GM21360 (cell line): Measurements from ENCODE around the gene BIVM.
"Not testable (repeated sequence)": the region's sequence is repeated elsewhere in the genome, so short reads cannot be mapped to it uniquely, and the experiment has no call there.

Experiments
- ATAC-seq: cut with Tn5 transposase; IDR thresholded peaks from one replicate; pipeline ENCODE4 v1.9.1; 2021; ENCODE audit warnings: mild to moderate bottlenecking, moderate library complexity; ENCODE audit not compliant: unreplicated experiment

The BIVM gene, protein sequence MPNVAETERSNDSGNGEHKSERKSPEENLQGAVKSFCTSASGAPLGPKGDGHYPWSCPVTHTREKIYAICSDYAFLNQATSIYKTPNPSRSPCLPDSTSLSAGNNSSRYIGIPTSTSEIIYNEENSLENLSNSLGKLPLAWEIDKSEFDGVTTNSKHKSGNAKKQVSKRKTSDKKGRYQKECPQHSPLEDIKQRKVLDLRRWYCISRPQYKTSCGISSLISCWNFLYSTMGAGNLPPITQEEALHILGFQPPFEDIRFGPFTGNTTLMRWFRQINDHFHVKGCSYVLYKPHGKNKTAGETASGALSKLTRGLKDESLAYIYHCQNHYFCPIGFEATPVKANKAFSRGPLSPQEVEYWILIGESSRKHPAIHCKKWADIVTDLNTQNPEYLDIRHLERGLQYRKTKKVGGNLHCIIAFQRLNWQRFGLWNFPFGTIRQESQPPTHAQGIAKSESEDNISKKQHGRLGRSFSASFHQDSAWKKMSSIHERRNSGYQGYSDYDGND

GRCh38 chr13:102798581-102799425, at the start of gene BIVM, which contains the start of gene POGLUT2:
BIVM (plus strand) TSS chr13:102799119; CDS start chr13:102807268, 8,149 bp downstream.
POGLUT2 (minus strand) TSS chr13:102798976; CDS start chr13:102798670, 306 bp downstream.
- peak; percentile 75 for ATAC-seq

DNA sequence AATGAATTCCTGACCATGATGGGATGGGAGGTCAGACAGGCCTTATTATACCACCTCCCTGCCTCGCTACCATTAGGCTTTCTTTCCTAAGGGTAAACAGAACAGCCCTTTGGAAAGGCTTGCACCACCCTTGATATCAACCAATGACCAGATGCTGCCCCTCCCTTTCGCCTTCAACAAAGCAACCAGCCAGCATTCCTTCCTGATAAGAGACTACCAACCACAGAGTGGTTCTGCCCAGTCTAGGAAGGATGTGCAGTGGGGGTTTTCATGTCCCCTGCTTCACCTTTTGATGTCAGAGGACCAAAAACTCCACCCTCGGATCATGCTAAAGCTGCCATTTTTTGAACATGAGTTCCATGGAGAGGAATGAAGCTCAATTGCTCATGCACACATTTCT, 47.0 kb upstream of the BIVM start:
- ATAC-seq: no peak

GRCh38 chr13:102757006-102757405, 41.9 kb upstream of the BIVM start:
- ATAC-seq: no peak

DNA sequence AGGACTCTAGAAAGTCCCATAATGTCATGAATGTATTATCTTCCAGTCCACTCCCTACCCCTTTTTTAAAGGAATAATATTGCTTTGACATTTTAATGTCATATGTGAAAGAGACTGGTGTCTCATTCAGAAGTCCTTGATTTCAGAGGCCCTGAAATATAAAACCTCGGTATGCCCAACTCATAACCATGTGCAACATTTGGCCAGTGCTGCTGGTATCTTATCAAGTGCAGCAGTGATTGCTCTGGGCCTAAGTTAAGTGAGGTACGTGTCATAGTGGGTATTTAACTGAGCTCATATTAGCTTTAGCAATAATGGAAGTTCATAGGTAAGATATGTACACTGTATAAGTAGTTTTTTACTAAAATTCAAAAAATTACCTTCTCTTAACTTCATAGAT, 40.1 kb upstream of the BIVM start:
- no peak for ATAC-seq

- ATAC-seq: no peak
Observed at GRCh38 chr13:102761071-102761470, 37.8 kb upstream of the BIVM start.

- ATAC-seq: no peak
Observed at GRCh38 chr13:102763741-102764140, 35.2 kb upstream of the BIVM start.

DNA sequence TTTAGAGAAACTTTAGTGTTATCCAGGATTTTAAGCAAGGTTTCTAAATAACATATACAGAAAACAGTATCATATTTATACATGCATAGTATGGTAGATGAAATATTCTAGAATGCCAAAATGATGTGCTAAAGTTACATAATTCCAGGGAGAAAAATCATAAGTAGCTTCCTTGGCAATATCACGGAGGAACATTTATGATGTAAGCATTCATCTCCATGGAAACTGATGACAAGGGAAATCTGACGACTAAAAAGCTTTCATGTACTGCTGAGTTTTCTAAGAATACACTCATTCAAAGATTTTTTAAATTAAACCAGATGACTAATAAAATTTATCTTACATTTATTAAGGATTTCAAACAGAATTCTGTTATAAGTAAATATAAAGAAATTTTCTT, 30.0 kb upstream of the BIVM start:
- no peak for ATAC-seq

DNA sequence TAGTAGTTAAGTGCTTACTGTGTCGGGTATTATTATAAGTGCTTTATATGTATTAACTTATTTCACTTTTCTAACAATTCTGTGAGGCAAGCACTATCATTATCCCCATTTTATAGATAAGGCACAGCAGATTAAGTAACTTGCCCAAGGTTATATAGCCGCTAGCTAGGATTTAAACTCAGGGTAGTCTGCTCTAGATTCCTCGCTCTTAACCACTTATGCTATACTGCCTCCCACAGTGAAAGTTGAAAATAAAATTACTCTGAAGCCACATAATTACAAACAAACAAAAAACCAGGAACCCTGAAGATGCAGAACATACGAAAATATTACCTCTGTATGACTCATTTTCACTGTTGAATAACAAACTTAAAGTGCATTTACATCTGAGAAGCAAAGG, 29.2 kb upstream of the BIVM start:
- ATAC-seq: no peak

GRCh38 chr13:102770435-102770834, 28.5 kb upstream of the BIVM start:
- no peak for ATAC-seq

DNA sequence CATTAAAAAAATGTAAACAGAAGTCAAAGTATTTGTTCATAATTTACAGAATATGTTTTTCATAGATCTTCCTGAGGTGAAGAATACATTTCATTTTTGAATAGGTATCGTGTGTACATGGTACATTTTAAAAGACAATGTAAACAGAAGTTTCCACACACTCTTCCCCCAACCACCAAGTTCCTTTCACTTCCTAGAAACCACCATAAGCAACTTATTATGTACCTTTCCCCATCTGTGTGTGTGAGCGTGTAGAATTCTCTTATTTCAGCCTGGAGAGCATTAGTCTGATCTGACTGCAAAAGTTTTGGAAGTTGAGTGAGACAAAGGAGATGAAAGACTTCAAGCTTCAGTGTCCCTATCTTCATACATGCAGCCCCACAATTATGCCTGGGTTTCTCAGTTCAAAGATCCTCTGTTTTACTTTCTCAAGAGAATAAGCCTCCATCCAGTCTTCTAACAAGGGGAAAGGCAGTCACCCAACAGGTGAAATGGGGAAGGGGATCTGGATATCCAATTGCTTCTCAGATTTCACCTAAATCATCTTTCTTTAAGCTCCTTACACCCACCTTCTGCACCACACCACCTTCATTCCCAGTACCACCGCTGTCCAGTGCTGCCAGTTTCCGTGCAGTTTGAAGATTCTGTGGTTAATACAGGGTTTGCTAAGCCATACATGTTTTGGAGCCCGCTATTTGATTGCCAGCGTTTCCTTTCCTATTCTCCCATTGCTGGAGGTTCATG, 27.4 kb upstream of the BIVM start:
- ATAC-seq: no peak

GRCh38 chr13:102772042-102772425, 26.9 kb upstream of the BIVM start:
- no peak for ATAC-seq

GRCh38 chr13:102773441-102774213, 25.3 kb upstream of the BIVM start, which contains the start of gene TEX30:
TEX30 (minus strand) TSS chr13:102773786; CDS start chr13:102770026, 3,760 bp downstream.
- peak; percentile 92 for ATAC-seq

GRCh38 chr13:102774214-102774568, 24.7 kb upstream of the BIVM start:
- ATAC-seq: no peak

DNA sequence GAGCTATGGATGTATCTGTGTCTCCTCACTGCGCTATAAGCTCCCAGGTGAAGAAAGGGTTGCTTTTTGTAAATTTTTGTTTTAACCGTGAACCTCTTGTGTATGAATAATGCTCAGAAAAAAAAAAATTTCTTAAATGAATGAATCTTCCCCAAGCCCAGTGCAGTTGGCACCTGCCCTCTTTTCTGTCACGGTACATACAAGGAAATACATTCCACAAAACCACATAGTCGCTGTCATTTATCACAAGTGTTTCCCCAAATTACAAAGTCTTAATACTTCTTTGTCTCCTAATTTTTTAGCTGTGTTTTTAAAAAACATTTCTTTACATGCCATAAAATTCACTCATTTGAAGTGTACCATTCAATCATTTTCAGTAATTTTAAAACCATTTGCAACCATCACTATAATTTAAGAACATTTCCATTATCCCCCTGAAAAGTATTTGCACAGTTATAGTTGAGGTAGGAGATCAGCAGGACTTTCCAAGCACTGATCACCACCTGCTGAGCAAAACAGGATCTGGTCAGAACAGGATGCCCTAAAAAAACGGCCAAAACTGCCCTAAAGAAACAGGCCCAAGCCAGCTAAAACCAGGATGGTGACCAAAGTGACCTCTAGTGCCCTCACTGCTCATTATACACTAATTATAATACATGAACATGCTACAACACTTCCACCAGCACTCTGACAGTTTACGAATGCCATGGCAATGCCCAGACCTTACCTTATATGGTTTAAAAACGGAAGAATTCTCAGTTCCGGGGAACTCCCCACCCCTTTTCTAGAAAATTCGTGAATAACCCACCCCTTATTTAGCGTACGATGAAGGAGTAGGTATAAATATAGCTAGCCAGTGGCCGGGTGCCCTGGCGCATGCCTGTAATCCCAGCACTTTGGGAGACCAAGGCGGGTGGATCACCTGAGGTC, 24.1 kb upstream of the BIVM start:
- ATAC-seq: no peak

GRCh38 chr13:102776271-102776670, 22.6 kb upstream of the BIVM start:
- ATAC-seq: no peak

DNA sequence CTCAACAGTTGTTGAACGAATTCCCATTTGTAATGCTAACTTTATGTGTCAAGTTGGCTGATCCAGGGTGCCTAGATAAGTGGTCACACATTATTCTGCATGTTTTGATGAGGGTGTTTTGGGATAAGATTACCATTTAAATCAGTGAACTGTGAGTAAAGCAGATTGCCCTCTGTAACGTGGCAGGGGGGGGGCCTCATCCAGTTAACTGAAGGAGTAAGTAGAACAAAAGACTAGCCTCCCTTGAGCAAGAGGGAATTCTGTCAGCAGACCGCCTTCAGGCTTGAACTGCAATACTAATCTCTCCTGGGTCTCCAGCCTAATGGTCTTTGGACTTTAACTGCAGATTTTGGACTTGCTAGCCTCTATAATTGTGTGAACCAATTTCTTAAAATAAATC, 21.2 kb upstream of the BIVM start:
- no peak for ATAC-seq

DNA sequence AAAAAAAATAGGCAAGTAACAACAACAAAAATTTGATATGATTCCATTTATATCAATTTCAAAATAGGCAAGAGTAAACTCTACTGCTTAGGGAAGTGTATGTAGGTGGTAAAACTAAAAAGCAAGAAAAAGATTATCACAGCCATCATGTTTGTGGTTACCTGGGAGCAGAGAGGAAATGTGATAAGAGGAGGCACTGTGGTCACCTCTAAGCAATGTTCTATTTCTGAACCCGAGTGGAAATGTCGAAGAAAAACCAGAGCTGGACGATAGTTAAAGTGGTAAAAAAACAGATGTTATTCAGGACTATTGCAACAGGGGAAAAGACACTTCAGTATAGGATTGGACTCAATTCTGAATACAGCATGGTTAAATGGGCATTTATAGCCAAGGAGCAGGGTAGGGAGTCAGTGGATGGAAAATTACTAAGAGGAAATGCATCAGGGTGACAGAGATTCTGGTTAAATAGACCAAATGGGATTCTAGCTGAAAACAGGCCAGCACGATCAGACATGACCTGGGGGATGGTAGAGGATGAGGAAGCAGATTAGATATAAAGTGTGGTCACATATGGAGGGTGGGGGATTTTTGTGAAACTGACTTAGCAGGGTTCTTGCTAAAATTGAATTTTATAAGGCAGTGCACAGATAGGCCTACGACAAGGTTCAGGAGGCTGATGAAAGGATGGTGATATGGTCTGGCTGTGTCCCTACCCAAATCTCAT, 19.3 kb upstream of the BIVM start:
- no peak for ATAC-seq

- ATAC-seq: not testable (repeated sequence)
Observed at GRCh38 chr13:102780656-102781055, 18.3 kb upstream of the BIVM start.
